GM23338 (cell line): ENCODE measurements around the gene RPGRIP1L. TPM values are rescaled to one million over a fixed set of nuclear protein-coding genes. Genes with fewer than 3 reads are reported as not detected.

Source experiments
- ATAC-seq: fragments of 200-7000 bp; cut with Tn5 transposase; 3 replicates; pipeline ENCODE4 v1.9.1; 2020
- DNase-seq: peaks from one replicate; pipeline ENCODE4 v3.0.0-alpha.2; 2015; ENCODE audit warnings: low spot score
- H2AFZ ChIP-seq: fragments of 200-600 bp; sonication (generic); 2 replicates; pipeline ENCODE4 v1.8.0; 2016; ENCODE audit warnings: antibody characterized with exemption, mild to moderate bottlenecking, moderate library complexity
- H3F3A ChIP-seq: fragments of 200-600 bp; sonication (generic); replicated peaks from 2 replicates; pipeline ENCODE4 v1.8.0; 2017; ENCODE audit warnings: antibody characterized with exemption, mixed run types, low read depth
- H3K27ac ChIP-seq: fragments of 200-600 bp; sonication (generic); 2 replicates; pipeline ENCODE4 v1.6.1; 2016; ENCODE audit warnings: low read depth
- H3K27me3 ChIP-seq: fragments of 200-600 bp; sonication (generic); 2 replicates; pipeline ENCODE4 v1.8.0; 2016; ENCODE audit warnings: mild to moderate bottlenecking, mixed run types, moderate library complexity; ENCODE audit not compliant: insufficient read depth
- H3K36me3 ChIP-seq: fragments of 200-600 bp; sonication (generic); 2 replicates; pipeline ENCODE4 v1.8.0; 2016; ENCODE audit warnings: mild to moderate bottlenecking; ENCODE audit not compliant: insufficient read depth
- H3K4me1 ChIP-seq: fragments of 200-600 bp; sonication (generic); 2 replicates; pipeline ENCODE4 v1.8.0; 2016; ENCODE audit warnings: mild to moderate bottlenecking, moderate library complexity; ENCODE audit not compliant: insufficient read depth
- H3K4me2 ChIP-seq: fragments of 200-600 bp; sonication (generic); 2 replicates; pipeline ENCODE4 v1.7.1; 2017; ENCODE audit warnings: mixed run types
- H3K4me3 ChIP-seq: fragments of 200-600 bp; sonication (generic); 2 replicates; pipeline ENCODE4 v1.6.1; 2016; ENCODE audit warnings: mixed run types
- H3K79me2 ChIP-seq: fragments of 200-600 bp; sonication (generic); replicated peaks from 2 replicates; pipeline ENCODE4 v1.8.0; 2017; ENCODE audit warnings: mild to moderate bottlenecking; ENCODE audit not compliant: insufficient read depth
- H3K9me2 ChIP-seq: fragments of 200-600 bp; sonication (generic); 2 replicates; pipeline ENCODE4 v1.8.0; 2017; ENCODE audit not compliant: insufficient read depth
- H4K20me1 ChIP-seq: fragments of 200-600 bp; sonication (generic); replicated peaks from 2 replicates; pipeline ENCODE4 v1.8.0; 2017; ENCODE audit warnings: mild to moderate bottlenecking; ENCODE audit not compliant: insufficient read depth
- H3K27ac Mint-ChIP-seq: 2 replicates; pipeline ENCODE4 v1.8.0; 2020; ENCODE audit warnings: inconsistent platforms, mild to moderate bottlenecking, moderate library complexity, mixed read lengths
- H3K27me3 Mint-ChIP-seq: 3 replicates; pipeline ENCODE4 v1.8.0; 2022; ENCODE audit warnings: low read depth, mild to moderate bottlenecking, moderate library complexity, mixed read lengths, inconsistent platforms; ENCODE audit not compliant: insufficient read depth, poor library complexity
- H3K36me3 Mint-ChIP-seq: 3 replicates; pipeline ENCODE4 v1.8.0; 2021; ENCODE audit warnings: low read depth, mild to moderate bottlenecking, inconsistent platforms, moderate library complexity, mixed read lengths
- H3K4me1 Mint-ChIP-seq: 3 replicates; pipeline ENCODE4 v1.8.0; 2020; ENCODE audit warnings: mild to moderate bottlenecking, inconsistent platforms, mixed read lengths
- H3K4me3 Mint-ChIP-seq: 3 replicates; pipeline ENCODE4 v1.8.0; 2021; ENCODE audit warnings: moderate library complexity, mild to moderate bottlenecking, inconsistent platforms, mixed read lengths
- H3K9me3 Mint-ChIP-seq: 3 replicates; pipeline ENCODE4 v1.8.0; 2020; ENCODE audit warnings: moderate library complexity, mild to moderate bottlenecking, inconsistent platforms, mixed read lengths
- CREB1 ChIP-seq: fragments of 250-450 bp; sonication (Bioruptor Pico); IDR thresholded peaks from 2 replicates; pipeline ENCODE4 v1.5.0; 2020; ENCODE audit warnings: low read depth, mild to moderate bottlenecking, moderate library complexity
- EZH2phosphoT487 ChIP-seq: fragments of 200-600 bp; sonication (generic); IDR thresholded peaks from one replicate; pipeline ENCODE4 v1.8.1; 2018; ENCODE audit warnings: antibody characterized with exemption; ENCODE audit not compliant: unreplicated experiment
- JUNB ChIP-seq: IDR thresholded peaks from one replicate; pipeline ENCODE4 v1.6.1; 2016; ENCODE audit warnings: antibody characterized with exemption; ENCODE audit not compliant: unreplicated experiment
- ZNF331 ChIP-seq: fragments of 250-450 bp; sonication (Bioruptor Pico); IDR thresholded peaks from 2 replicates; pipeline ENCODE4 v1.5.0; 2020; ENCODE audit warnings: low read depth, mild to moderate bottlenecking, moderate library complexity
- polyA plus RNA-seq: library from polyadenylated mRNA; unstranded; fragments of >200 nt; fragmentation: Nextera tagmentation; extraction: Ambion mirVana; gene quantifications from 2 replicates; pipeline ENCODE4 v1.2.1, GENCODE V29; 2016
- total RNA-seq: library from RNA; depleted of rRNA; stranded (reverse); fragments of >200 nt; shearing (Covaris generic); gene quantifications from 2 replicates; pipeline ENCODE4 v1.2.3, GENCODE V29; 2014
- TF ChIP-seq, protein P1 (sequence below): fragments of 250-450 bp; sonication (Bioruptor Pico); IDR thresholded peaks from 2 replicates; pipeline ENCODE4 v1.5.0; 2020; ENCODE audit warnings: mild to moderate bottlenecking, moderate library complexity
- TF ChIP-seq, protein P2 (sequence below): IDR thresholded peaks from one replicate; pipeline ENCODE4 v1.6.1; 2018; ENCODE audit warnings: antibody characterized with exemption; ENCODE audit not compliant: unreplicated experiment

RPGRIP1L gene
- total and polyA plus RNA-seq, 2 experiments from 2014 or later: 11.4 to 21.3 TPM

DNA sequence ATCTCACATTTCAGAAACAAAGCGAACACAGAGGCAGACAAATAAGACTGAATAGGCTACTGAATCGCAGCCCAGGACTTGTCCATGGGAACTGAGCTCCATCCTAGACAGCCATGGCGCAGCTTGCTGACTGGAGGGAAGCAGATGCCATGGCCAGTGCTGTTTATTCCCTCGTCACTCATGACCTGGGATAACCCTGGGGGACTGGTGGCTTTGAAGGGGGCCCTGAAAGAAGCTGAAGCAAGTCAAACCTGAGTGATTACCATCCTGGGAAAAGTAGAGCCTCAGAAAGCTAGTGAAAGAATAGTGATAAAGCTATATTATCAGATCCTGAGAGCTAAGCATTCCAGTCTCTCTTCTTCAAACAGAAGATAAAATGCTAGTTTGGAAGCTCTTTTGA is 94.1 kb downstream of the RPGRIP1L start:
- Mint-ChIP-seq H3K4me3 (no peak overlapping the region), H3K27ac (no peak overlapping the region), H3K4me1 (no peaks in the 10 kb centered on the region), H3K27me3 (no peaks in the 10 kb centered on the region), H3K36me3 (no peaks in the 10 kb centered on the region; the same call in 2 of the 3 replicates), H3K9me3 (no peaks in the 10 kb centered on the region)
- H3K79me2 ChIP-seq: no peaks in the 10 kb centered on the region
- no peak overlapping the region for H3K4me3 ChIP-seq
- H2AFZ ChIP-seq: no peak overlapping the region
- no peaks in the 10 kb centered on the region for H3F3A ChIP-seq
- no peaks in the 10 kb centered on the region for H3K27me3 ChIP-seq
- TF ChIP-seq ZNF331 (no peak), EZH2phosphoT487 (no peak), CREB1 (CRISPR knock-in tag) (no peak), JUNB (no peak)
- TF ChIP-seq, protein P1, sequence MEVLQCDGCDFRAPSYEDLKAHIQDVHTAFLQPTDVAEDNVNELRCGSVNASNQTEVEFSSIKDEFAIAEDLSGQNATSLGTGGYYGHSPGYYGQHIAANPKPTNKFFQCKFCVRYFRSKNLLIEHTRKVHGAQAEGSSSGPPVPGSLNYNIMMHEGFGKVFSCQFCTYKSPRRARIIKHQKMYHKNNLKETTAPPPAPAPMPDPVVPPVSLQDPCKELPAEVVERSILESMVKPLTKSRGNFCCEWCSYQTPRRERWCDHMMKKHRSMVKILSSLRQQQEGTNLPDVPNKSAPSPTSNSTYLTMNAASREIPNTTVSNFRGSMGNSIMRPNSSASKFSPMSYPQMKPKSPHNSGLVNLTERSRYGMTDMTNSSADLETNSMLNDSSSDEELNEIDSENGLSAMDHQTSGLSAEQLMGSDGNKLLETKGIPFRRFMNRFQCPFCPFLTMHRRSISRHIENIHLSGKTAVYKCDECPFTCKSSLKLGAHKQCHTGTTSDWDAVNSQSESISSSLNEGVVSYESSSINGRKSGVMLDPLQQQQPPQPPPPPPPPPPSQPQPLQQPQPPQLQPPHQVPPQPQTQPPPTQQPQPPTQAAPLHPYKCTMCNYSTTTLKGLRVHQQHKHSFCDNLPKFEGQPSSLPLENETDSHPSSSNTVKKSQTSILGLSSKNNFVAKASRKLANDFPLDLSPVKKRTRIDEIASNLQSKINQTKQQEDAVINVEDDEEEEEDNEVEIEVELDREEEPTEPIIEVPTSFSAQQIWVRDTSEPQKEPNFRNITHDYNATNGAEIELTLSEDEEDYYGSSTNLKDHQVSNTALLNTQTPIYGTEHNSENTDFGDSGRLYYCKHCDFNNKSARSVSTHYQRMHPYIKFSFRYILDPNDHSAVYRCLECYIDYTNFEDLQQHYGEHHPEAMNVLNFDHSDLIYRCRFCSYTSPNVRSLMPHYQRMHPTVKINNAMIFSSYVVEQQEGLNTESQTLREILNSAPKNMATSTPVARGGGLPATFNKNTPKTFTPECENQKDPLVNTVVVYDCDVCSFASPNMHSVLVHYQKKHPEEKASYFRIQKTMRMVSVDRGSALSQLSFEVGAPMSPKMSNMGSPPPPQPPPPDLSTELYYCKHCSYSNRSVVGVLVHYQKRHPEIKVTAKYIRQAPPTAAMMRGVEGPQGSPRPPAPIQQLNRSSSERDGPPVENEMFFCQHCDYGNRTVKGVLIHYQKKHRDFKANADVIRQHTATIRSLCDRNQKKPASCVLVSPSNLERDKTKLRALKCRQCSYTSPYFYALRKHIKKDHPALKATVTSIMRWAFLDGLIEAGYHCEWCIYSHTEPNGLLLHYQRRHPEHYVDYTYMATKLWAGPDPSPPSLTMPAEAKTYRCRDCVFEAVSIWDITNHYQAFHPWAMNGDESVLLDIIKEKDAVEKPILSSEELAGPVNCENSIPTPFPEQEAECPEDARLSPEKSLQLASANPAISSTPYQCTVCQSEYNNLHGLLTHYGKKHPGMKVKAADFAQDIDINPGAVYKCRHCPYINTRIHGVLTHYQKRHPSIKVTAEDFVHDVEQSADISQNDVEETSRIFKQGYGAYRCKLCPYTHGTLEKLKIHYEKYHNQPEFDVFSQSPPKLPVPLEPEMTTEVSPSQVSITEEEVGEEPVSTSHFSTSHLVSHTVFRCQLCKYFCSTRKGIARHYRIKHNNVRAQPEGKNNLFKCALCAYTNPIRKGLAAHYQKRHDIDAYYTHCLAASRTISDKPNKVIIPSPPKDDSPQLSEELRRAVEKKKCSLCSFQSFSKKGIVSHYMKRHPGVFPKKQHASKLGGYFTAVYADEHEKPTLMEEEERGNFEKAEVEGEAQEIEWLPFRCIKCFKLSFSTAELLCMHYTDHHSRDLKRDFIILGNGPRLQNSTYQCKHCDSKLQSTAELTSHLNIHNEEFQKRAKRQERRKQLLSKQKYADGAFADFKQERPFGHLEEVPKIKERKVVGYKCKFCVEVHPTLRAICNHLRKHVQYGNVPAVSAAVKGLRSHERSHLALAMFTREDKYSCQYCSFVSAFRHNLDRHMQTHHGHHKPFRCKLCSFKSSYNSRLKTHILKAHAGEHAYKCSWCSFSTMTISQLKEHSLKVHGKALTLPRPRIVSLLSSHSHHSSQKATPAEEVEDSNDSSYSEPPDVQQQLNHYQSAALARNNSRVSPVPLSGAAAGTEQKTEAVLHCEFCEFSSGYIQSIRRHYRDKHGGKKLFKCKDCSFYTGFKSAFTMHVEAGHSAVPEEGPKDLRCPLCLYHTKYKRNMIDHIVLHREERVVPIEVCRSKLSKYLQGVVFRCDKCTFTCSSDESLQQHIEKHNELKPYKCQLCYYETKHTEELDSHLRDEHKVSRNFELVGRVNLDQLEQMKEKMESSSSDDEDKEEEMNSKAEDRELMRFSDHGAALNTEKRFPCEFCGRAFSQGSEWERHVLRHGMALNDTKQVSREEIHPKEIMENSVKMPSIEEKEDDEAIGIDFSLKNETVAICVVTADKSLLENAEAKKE (CRISPR knock-in tag): no peak
- TF ChIP-seq, protein P2, sequence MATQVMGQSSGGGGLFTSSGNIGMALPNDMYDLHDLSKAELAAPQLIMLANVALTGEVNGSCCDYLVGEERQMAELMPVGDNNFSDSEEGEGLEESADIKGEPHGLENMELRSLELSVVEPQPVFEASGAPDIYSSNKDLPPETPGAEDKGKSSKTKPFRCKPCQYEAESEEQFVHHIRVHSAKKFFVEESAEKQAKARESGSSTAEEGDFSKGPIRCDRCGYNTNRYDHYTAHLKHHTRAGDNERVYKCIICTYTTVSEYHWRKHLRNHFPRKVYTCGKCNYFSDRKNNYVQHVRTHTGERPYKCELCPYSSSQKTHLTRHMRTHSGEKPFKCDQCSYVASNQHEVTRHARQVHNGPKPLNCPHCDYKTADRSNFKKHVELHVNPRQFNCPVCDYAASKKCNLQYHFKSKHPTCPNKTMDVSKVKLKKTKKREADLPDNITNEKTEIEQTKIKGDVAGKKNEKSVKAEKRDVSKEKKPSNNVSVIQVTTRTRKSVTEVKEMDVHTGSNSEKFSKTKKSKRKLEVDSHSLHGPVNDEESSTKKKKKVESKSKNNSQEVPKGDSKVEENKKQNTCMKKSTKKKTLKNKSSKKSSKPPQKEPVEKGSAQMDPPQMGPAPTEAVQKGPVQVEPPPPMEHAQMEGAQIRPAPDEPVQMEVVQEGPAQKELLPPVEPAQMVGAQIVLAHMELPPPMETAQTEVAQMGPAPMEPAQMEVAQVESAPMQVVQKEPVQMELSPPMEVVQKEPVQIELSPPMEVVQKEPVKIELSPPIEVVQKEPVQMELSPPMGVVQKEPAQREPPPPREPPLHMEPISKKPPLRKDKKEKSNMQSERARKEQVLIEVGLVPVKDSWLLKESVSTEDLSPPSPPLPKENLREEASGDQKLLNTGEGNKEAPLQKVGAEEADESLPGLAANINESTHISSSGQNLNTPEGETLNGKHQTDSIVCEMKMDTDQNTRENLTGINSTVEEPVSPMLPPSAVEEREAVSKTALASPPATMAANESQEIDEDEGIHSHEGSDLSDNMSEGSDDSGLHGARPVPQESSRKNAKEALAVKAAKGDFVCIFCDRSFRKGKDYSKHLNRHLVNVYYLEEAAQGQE: no peak
- no peaks in the 10 kb centered on the region for H4K20me1 ChIP-seq
- DNase-seq (no peak), ATAC-seq (no peak)
- H3K27ac ChIP-seq: no peak overlapping the region
- H3K4me2 ChIP-seq: no peak overlapping the region
- no peaks in the 10 kb centered on the region for H3K9me2 ChIP-seq
- H3K36me3 ChIP-seq: no peaks in the 10 kb centered on the region
- H3K4me1 ChIP-seq: no peaks in the 10 kb centered on the region
